Measurements from ENCODE around the gene ARHGAP25.

DNA sequence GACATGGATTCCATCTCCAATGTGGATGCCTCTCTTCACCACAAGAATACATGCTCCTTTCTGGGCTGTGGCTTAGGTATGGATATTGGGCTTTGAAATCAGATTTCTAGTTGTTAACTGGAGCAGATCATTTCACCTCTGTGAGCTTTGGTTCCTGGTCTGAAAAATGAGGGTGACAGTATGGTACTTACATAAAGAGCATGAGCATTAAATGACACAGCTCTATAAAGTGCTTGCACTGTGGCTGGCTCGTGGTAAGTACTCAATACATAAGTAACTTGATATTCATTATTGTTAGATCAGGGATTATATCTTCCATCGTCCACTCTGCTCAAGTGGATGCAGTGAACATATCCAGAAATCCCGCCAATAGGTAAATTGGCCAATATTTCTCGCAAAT is 33.4 kb downstream of the ARHGAP25 start:
- TF ChIP-seq, protein P1, sequence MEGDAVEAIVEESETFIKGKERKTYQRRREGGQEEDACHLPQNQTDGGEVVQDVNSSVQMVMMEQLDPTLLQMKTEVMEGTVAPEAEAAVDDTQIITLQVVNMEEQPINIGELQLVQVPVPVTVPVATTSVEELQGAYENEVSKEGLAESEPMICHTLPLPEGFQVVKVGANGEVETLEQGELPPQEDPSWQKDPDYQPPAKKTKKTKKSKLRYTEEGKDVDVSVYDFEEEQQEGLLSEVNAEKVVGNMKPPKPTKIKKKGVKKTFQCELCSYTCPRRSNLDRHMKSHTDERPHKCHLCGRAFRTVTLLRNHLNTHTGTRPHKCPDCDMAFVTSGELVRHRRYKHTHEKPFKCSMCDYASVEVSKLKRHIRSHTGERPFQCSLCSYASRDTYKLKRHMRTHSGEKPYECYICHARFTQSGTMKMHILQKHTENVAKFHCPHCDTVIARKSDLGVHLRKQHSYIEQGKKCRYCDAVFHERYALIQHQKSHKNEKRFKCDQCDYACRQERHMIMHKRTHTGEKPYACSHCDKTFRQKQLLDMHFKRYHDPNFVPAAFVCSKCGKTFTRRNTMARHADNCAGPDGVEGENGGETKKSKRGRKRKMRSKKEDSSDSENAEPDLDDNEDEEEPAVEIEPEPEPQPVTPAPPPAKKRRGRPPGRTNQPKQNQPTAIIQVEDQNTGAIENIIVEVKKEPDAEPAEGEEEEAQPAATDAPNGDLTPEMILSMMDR (conservative IDR thresholded peaks at IDR 0.05; ENCODE audit: low read depth, low read length) = no peak
- no peak for TF ChIP-seq FOS (IDR thresholded peaks at IDR 0.05; ENCODE audit: low read depth, low read length)
- no peak for TF ChIP-seq SMC3 (IDR thresholded peaks at IDR 0.05; ENCODE audit: low read depth, low read length)
- TF ChIP-seq POLR2A (IDR thresholded peaks at IDR 0.05; ENCODE audit: low read depth, low read length) = no peak
- TF ChIP-seq, protein P2, sequence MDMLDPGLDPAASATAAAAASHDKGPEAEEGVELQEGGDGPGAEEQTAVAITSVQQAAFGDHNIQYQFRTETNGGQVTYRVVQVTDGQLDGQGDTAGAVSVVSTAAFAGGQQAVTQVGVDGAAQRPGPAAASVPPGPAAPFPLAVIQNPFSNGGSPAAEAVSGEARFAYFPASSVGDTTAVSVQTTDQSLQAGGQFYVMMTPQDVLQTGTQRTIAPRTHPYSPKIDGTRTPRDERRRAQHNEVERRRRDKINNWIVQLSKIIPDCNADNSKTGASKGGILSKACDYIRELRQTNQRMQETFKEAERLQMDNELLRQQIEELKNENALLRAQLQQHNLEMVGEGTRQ (IDR thresholded peaks at IDR 0.05; ENCODE audit: low read depth, low read length) = no peak
- no peak for TF ChIP-seq MXI1 (IDR thresholded peaks at IDR 0.05; ENCODE audit: borderline replicate concordance, low read depth, low read length)
- TF ChIP-seq RAD21 (IDR thresholded peaks at IDR 0.05; ENCODE audit: low read length) = no peak
- TF ChIP-seq, protein P3, sequence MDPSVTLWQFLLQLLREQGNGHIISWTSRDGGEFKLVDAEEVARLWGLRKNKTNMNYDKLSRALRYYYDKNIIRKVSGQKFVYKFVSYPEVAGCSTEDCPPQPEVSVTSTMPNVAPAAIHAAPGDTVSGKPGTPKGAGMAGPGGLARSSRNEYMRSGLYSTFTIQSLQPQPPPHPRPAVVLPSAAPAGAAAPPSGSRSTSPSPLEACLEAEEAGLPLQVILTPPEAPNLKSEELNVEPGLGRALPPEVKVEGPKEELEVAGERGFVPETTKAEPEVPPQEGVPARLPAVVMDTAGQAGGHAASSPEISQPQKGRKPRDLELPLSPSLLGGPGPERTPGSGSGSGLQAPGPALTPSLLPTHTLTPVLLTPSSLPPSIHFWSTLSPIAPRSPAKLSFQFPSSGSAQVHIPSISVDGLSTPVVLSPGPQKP (IDR thresholded peaks at IDR 0.05; ENCODE audit: borderline replicate concordance, low read depth, low read length) = no peak
